Right ventricle myocardium superior (tissue), 1 donor: Measurements from ENCODE around the gene GRM8. TPM values are rescaled to one million over a fixed set of nuclear protein-coding genes. Genes with fewer than 3 reads are reported as not detected.
A peak's percentile ranks its signal among the peaks of the same experiment; 100 is the strongest.

ENCODE experiments used
- ATAC-seq: fragments of 200-7000 bp; cut with Tn5 transposase; one replicate; pipeline ENCODE4 v1.9.1; 2020; ENCODE audit warnings: mild to moderate bottlenecking; ENCODE audit not compliant: poor library complexity
- DNase-seq: peaks from one replicate; pipeline ENCODE4 v3.0.0-alpha.2; 2020
- intact Hi-C: fragments of 100-400 bp; cut with DNase I; formaldehyde crosslinking; loops from one replicate; pipeline ENCODE4 v1.11.2; 2022
- microRNA-seq: library from miRNA; unstranded; fragments of <30 nt; microRNA quantifications from one replicate; pipeline ENCODE4 v1.2.0, GENCODE V29; 2020
- total RNA-seq: library from RNA; stranded (reverse); fragmentation: NEBNext Ultra II Directional; extraction: Animal tissue kit (Norgen Biotek cat#: 25700); gene quantifications from one replicate; pipeline ENCODE4 v1.2.1, GENCODE V29; 2021
- donor health status: DM: no; HTN: yes; CAD: no; lungs with severe emphysema.

Gene GRM8
- total RNA-seq, 1 donor from 2014 or later, result not detected

GRCh38 chr7:126398285-126398684, 854.5 kb downstream of the GRM8 start:
- peak; percentile 44 for ATAC-seq
- no peak for DNase-seq
- intact Hi-C loops, result no loop called here

- intact Hi-C loops, result no loop called here
- no peak for DNase-seq
- no peak for ATAC-seq
Observed at GRCh38 chr7:126394406-126394805, 858.3 kb downstream of the GRM8 start.

Small RNA genes lying within 50 kb of the gene (microRNA-seq; reads per million reads assigned to microRNA genes)
- 0.97 reads per million for gene MIR592

Other genes with a start within 250 kb of the GRM8 start
- gene ZNF800, start 139.8 kb upstream of the GRM8 start, total RNA-seq, result 17.6 TPM